HCT116 (cell line): Measurements from ENCODE around the gene PRAME. TPM values are rescaled to one million over a fixed set of nuclear protein-coding genes. Genes with fewer than 3 reads are reported as not detected.

Experiments
- ATAC-seq: fragments of 200-7000 bp; cut with Tn5 transposase; 2 replicates; pipeline ENCODE4 v1.9.1; 2020; ENCODE audit warnings: mild to moderate bottlenecking, moderate library complexity
- BruUV-seq: library from RNA; stranded (reverse); fragments of 400-500 nt; replicated peaks from 2 replicates; lab custom pipeline; 2021; lab: Mats Ljungman, UMichigan
- CTCF ChIA-PET: fragments of 300-600 bp; sonication (Branson Sonifier 250); formaldehyde crosslinking; loops from one replicate; lab custom pipeline; 2021; ENCODE audit warnings: antibody characterized with exemption; lab: Charles Lee
- POLR2A ChIA-PET: fragments of 300-600, 350-600 bp; sonication (Branson Sonifier 250); formaldehyde crosslinking; loops from one replicate; lab custom pipeline; 2021; ENCODE audit warnings: antibody characterized with exemption; lab: Charles Lee
- RAD21 ChIA-PET, 2 experiments: fragments of 300-600 bp; sonication (Branson Sonifier 250); formaldehyde crosslinking; loops; one replicate each; lab custom pipeline; 2023; ENCODE audit warnings: low total read pairs in 2 of 2; ENCODE audit not compliant: uncharacterized antibody in 2 of 2, unreplicated experiment in 2 of 2, low non-redundant PET in 1 of 2; lab: Charles Lee
- DNase-seq: peaks from one replicate; pipeline ENCODE4 v3.0.0-alpha.2; 2010; ENCODE audit warnings: low read depth, low spot score
- H2AFZ ChIP-seq: fragments of 200-600 bp; shearing (Covaris generic), sonication (generic); 2 replicates; pipeline ENCODE4 v1.6.1; 2017; ENCODE audit warnings: low read depth, mixed run types, mixed read lengths, antibody characterized with exemption, low read length; ENCODE audit not compliant: poor library complexity, severe bottlenecking
- H3K27ac ChIP-seq: 2 replicates; pipeline ENCODE4 v1.5.1; 2012; ENCODE audit warnings: low read depth, low read length
- H3K27me3 ChIP-seq: fragments of 200-600 bp; sonication (generic); 2 replicates; pipeline ENCODE4 v1.6.1; 2016; ENCODE audit warnings: mixed run types, low read length, mixed read lengths; ENCODE audit not compliant: insufficient read depth
- H3K36me3 ChIP-seq, 2 experiments: fragments of 200-500 bp in 1 of 2; fragments of 200-600 bp in 1 of 2; sonication (Bioruptor generic) in 1 of 2; sonication (generic) in 1 of 2; 2 replicates each; pipeline versions ENCODE4 v1.5.1 to v1.6.1; 2014 to 2016; ENCODE audit warnings: low read length in 2 of 2, inconsistent platforms in 1 of 2, mixed read lengths in 1 of 2, mixed run types in 1 of 2; ENCODE audit not compliant: insufficient read depth in 2 of 2, control insufficient read depth in 1 of 2
- H3K4me1 ChIP-seq, 2 experiments: fragments of 200-600 bp in 1 of 2; sonication (generic) in 1 of 2; 2 replicates each; pipeline versions ENCODE4 v1.5.1 to v1.6.1; 2012 to 2017; ENCODE audit warnings: low read length in 2 of 2, inconsistent platforms in 1 of 2, mild to moderate bottlenecking in 1 of 2, mixed read lengths in 1 of 2, mixed run types in 1 of 2, moderate library complexity in 1 of 2; ENCODE audit not compliant: insufficient read depth in 2 of 2, control insufficient read depth in 1 of 2
- H3K4me2 ChIP-seq: fragments of 200-600 bp; sonication (generic); 2 replicates; pipeline ENCODE4 v1.6.1; 2017; ENCODE audit warnings: mixed run types, low read length, mixed read lengths
- H3K4me3 ChIP-seq, 2 experiments: fragments of 200-600 bp in 1 of 2; sonication (generic) in 1 of 2; replicated peaks in 1 of 2; 2 replicates each; pipeline ENCODE4 v1.5.1; 2011 to 2016; ENCODE audit warnings: low read length in 2 of 2, control low read depth in 1 of 2, low read depth in 1 of 2, mild to moderate bottlenecking in 1 of 2, mixed read lengths in 1 of 2, mixed run types in 1 of 2
- H3K79me2 ChIP-seq: fragments of 200-600 bp; sonication (generic); 2 replicates; pipeline ENCODE4 v1.6.1; 2017; ENCODE audit warnings: mild to moderate bottlenecking, mixed run types, low read length, moderate library complexity, mixed read lengths; ENCODE audit not compliant: insufficient read depth
- H3K9ac ChIP-seq: fragments of 200-600 bp; sonication (generic); 2 replicates; pipeline ENCODE4 v1.6.1; 2016; ENCODE audit warnings: low read length, mixed read lengths
- H3K9me2 ChIP-seq: fragments of 200-600 bp; sonication (generic), shearing (Covaris generic); 2 replicates; pipeline ENCODE4 v1.6.1; 2017; ENCODE audit warnings: mixed run types, mild to moderate bottlenecking, moderate library complexity; ENCODE audit not compliant: insufficient read depth
- H3K9me3 ChIP-seq, 2 experiments: fragments of 200-500 bp in 1 of 2; fragments of 200-600 bp in 1 of 2; sonication (Bioruptor generic) in 1 of 2; sonication (generic) in 1 of 2; 2 replicates each; pipeline ENCODE4 v1.6.1; 2014 to 2017; ENCODE audit warnings: low read length in 2 of 2, mixed read lengths in 2 of 2, inconsistent platforms in 1 of 2, low read depth in 1 of 2, mild to moderate bottlenecking in 1 of 2, mixed run types in 1 of 2, moderate library complexity in 1 of 2; ENCODE audit not compliant: control insufficient read depth in 1 of 2, insufficient read depth in 1 of 2
- H4K20me1 ChIP-seq: fragments of 200-600 bp; sonication (generic), shearing (Covaris generic); 2 replicates; pipeline ENCODE4 v1.6.1; 2017; ENCODE audit warnings: mixed run types, mild to moderate bottlenecking, moderate library complexity; ENCODE audit not compliant: insufficient read depth
- ATF3 ChIP-seq: IDR thresholded peaks from 2 replicates; pipeline ENCODE4 v1.6.1; 2012
- CBX3 ChIP-seq: IDR thresholded peaks from 2 replicates; pipeline ENCODE4 v1.6.1; 2012; ENCODE audit warnings: low read depth
- CEBPB ChIP-seq: IDR thresholded peaks from 2 replicates; pipeline ENCODE4 v1.6.1; 2012; ENCODE audit warnings: low read depth
- CTCF ChIP-seq, 3 experiments: fragments of 200-600 bp in 1 of 3; sonication (generic) in 1 of 3; IDR thresholded peaks in 2 of 3; conservative IDR thresholded peaks in 1 of 3; 2 replicates each; pipeline ENCODE4 v1.5.1; 2012 to 2017; ENCODE audit warnings: low read depth in 2 of 3, low read length in 2 of 3, antibody characterized with exemption in 1 of 3, borderline replicate concordance in 1 of 3, control low read depth in 1 of 3, mild to moderate bottlenecking in 1 of 3, mixed read lengths in 1 of 3, mixed run types in 1 of 3, moderate library complexity in 1 of 3; ENCODE audit not compliant: insufficient read depth in 1 of 3
- EGR1 ChIP-seq: IDR thresholded peaks from 2 replicates; pipeline ENCODE4 v1.6.1; 2012; ENCODE audit warnings: low read depth
- ELF1 ChIP-seq: IDR thresholded peaks from 2 replicates; pipeline ENCODE4 v1.6.1; 2012; ENCODE audit warnings: low read depth, borderline replicate concordance
- EZH2 ChIP-seq: fragments of 200-600 bp; sonication (generic); IDR thresholded peaks from 2 replicates; pipeline ENCODE4 v1.6.1; 2017; ENCODE audit warnings: antibody characterized with exemption, mixed run types
- EZH2phosphoT487 ChIP-seq: fragments of 200-600 bp; IDR thresholded peaks from 2 replicates; pipeline ENCODE4 v1.6.1; 2018; ENCODE audit warnings: antibody characterized with exemption, borderline replicate concordance
- FOSL1 ChIP-seq: IDR thresholded peaks from 2 replicates; pipeline ENCODE4 v1.6.1; 2012; ENCODE audit warnings: low read depth
- JUND ChIP-seq: IDR thresholded peaks from 2 replicates; pipeline ENCODE4 v1.6.1; 2012
- MAX ChIP-seq: IDR thresholded peaks from 2 replicates; pipeline ENCODE4 v1.6.1; 2012
- POLR2AphosphoS5 ChIP-seq: IDR thresholded peaks from 2 replicates; pipeline ENCODE4 v1.6.1; 2011; ENCODE audit warnings: mild to moderate bottlenecking, low read depth, low read length, moderate library complexity
- RAD21 ChIP-seq: IDR thresholded peaks from 2 replicates; pipeline ENCODE4 v1.6.1; 2012; ENCODE audit warnings: low read depth, mild to moderate bottlenecking
- SP1 ChIP-seq: IDR thresholded peaks from 2 replicates; pipeline ENCODE4 v1.6.1; 2012; ENCODE audit warnings: low read depth
- SRF ChIP-seq: IDR thresholded peaks from 2 replicates; pipeline ENCODE4 v1.6.1; 2012; ENCODE audit warnings: low read depth
- ZFX ChIP-seq: fragments of 450-650 bp; IDR thresholded peaks from 2 replicates; pipeline ENCODE4 v1.6.1; 2017
- ZNF274 ChIP-seq: fragments of 200-500 bp; sonication (Bioruptor generic); IDR thresholded peaks from 2 replicates; pipeline ENCODE4 v1.6.1; 2014; ENCODE audit warnings: mild to moderate bottlenecking, low read depth, low read length, inconsistent platforms
- intact Hi-C: fragments of 100-400 bp; cut with micrococcal nuclease; formaldehyde crosslinking; loops from 2 replicates; pipeline ENCODE4 v1.10.0; 2022
- total RNA-seq: library from RNA; stranded (reverse); gene quantifications from one replicate; pipeline ENCODE4 v1.2.1, GENCODE V29; 2021; ENCODE audit not compliant: unreplicated experiment
- TF ChIP-seq, protein P1 (sequence below): IDR thresholded peaks from 2 replicates; pipeline ENCODE4 v1.6.1; 2012; ENCODE audit warnings: low read depth

The PRAME gene
- total RNA-seq, 1 experiment from 2014 or later = 28.4 TPM

GRCh38 chr22:22556995-22557925 lies 1.8 kb downstream of the PRAME start:
- ATAC-seq (no peak), DNase-seq (no peak)
- POLR2A ChIA-PET = no interaction called here
- H3K9me2 ChIP-seq = no peaks in the 10 kb centered on the region
- H3K4me2 ChIP-seq = no peak overlapping the region
- H3K27me3 ChIP-seq = no peaks in the 10 kb centered on the region
- H4K20me1 ChIP-seq = no peaks in the 10 kb centered on the region
- TSS peak; percentile 31 for BruUV-seq
- H3K9me3 ChIP-seq = no peaks in the 10 kb centered on the region
- 0 out of 4 replicates have a peak, but pooled peaks cover 0 to 3% of the 10 kb centered on the region in 2 experiments for H3K36me3 ChIP-seq
- H3K4me1 ChIP-seq = peaks cover 0 to 11% of the 10 kb centered on the region in 2 experiments; a peak in 2 of 4 replicates
- CTCF ChIA-PET = no interaction called here
- no peak overlapping the region for H3K4me3 ChIP-seq
- no peak overlapping the region for H3K27ac ChIP-seq
- RAD21 ChIA-PET = no interaction called here
- no peak overlapping the region for H3K9ac ChIP-seq
- no peak overlapping the region for H2AFZ ChIP-seq
- intact Hi-C loops = no loop called here
- TF ChIP-seq EZH2 = no peak
- TF ChIP-seq, protein P1, sequence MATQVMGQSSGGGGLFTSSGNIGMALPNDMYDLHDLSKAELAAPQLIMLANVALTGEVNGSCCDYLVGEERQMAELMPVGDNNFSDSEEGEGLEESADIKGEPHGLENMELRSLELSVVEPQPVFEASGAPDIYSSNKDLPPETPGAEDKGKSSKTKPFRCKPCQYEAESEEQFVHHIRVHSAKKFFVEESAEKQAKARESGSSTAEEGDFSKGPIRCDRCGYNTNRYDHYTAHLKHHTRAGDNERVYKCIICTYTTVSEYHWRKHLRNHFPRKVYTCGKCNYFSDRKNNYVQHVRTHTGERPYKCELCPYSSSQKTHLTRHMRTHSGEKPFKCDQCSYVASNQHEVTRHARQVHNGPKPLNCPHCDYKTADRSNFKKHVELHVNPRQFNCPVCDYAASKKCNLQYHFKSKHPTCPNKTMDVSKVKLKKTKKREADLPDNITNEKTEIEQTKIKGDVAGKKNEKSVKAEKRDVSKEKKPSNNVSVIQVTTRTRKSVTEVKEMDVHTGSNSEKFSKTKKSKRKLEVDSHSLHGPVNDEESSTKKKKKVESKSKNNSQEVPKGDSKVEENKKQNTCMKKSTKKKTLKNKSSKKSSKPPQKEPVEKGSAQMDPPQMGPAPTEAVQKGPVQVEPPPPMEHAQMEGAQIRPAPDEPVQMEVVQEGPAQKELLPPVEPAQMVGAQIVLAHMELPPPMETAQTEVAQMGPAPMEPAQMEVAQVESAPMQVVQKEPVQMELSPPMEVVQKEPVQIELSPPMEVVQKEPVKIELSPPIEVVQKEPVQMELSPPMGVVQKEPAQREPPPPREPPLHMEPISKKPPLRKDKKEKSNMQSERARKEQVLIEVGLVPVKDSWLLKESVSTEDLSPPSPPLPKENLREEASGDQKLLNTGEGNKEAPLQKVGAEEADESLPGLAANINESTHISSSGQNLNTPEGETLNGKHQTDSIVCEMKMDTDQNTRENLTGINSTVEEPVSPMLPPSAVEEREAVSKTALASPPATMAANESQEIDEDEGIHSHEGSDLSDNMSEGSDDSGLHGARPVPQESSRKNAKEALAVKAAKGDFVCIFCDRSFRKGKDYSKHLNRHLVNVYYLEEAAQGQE = no peak
- TF ChIP-seq FOSL1 = no peak
- TF ChIP-seq EGR1 = no peak
- no peak for TF ChIP-seq ZNF274
- no peak for TF ChIP-seq CBX3
- TF ChIP-seq CTCF (IDR thresholded peaks at IDR 0.05 in 2 of 3, conservative IDR thresholded peaks at IDR 0.05 in 1 of 3; ENCODE audit: borderline replicate concordance in 1 of 3, insufficient read depth in 1 of 3, low read depth in 2 of 3, low read length in 2 of 3) = no peak
- TF ChIP-seq RAD21 = no peak
- no peak for TF ChIP-seq ELF1
- no peak for TF ChIP-seq POLR2AphosphoS5
- no peak for TF ChIP-seq MAX
- no peak for TF ChIP-seq SRF
- no peak for TF ChIP-seq EZH2phosphoT487
- TF ChIP-seq ZFX = no peak
- no peak for TF ChIP-seq SP1
- TF ChIP-seq ATF3 = no peak
- no peak for TF ChIP-seq JUND
- TF ChIP-seq CEBPB = no peak
- H3K79me2 ChIP-seq = no peaks in the 10 kb centered on the region
